Choroid plexus epithelial cell (primary cell): Measurements from ENCODE around the gene ACSM3.

Experiments used
- DNase-seq: peaks from one replicate; pipeline ENCODE4 v3.0.0-alpha.2; 2010; ENCODE audit warnings: low read depth
- H3K4me3 ChIP-seq: 2 replicates; pipeline ENCODE4 v1.5.1; 2011; ENCODE audit warnings: low read depth, mild to moderate bottlenecking, control low read depth, low read length, moderate library complexity
- TF ChIP-seq, protein P1 (sequence below): conservative IDR thresholded peaks from 2 replicates; pipeline ENCODE4 v1.5.1; 2011; ENCODE audit warnings: low read depth, mild to moderate bottlenecking, control low read depth, inconsistent platforms, low read length, moderate library complexity

ACSM3 gene

DNA sequence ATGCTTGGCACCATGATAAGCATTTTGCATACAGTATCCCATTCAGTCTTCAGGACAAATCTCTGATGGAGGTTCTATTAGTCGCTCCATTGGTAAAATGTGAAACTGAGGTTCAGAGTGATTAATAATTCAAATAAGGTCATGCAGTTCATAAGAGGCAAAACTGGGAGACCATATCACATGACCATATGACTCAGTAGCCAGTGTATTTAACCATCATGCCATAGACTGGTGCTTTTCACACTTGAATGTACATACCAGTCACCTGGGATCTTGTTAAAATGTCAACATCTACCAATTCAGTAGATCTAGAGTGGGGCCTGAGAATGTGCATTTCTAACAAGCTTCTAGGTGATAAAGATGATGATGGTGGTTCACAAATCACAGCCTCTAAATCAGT lies 4.3 kb downstream of the ACSM3 start:
- no peak for DNase-seq
- no peak overlapping the region for H3K4me3 ChIP-seq
- TF ChIP-seq, protein P1, sequence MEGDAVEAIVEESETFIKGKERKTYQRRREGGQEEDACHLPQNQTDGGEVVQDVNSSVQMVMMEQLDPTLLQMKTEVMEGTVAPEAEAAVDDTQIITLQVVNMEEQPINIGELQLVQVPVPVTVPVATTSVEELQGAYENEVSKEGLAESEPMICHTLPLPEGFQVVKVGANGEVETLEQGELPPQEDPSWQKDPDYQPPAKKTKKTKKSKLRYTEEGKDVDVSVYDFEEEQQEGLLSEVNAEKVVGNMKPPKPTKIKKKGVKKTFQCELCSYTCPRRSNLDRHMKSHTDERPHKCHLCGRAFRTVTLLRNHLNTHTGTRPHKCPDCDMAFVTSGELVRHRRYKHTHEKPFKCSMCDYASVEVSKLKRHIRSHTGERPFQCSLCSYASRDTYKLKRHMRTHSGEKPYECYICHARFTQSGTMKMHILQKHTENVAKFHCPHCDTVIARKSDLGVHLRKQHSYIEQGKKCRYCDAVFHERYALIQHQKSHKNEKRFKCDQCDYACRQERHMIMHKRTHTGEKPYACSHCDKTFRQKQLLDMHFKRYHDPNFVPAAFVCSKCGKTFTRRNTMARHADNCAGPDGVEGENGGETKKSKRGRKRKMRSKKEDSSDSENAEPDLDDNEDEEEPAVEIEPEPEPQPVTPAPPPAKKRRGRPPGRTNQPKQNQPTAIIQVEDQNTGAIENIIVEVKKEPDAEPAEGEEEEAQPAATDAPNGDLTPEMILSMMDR: no peak

DNA sequence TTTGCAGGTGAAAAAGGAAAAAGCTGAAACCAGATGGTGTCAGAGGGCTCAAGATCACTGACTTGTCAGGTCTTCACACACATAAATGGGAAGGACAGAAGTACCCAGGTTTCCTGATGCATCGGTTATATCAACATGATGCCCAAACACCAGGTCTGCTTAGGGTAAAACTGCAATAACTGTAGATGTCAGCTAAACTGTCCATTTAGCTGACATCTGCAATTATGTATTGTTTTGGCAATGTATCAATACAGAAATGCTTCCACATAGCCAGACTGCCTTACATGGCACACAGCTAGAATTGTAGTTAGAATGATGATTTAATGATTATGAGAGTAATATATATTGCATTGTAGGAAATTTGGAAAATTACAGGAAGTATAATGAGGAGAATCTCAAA lies 5.0 kb downstream of the ACSM3 start:
- TF ChIP-seq, protein P1: no peak
- no peak for DNase-seq
- H3K4me3 ChIP-seq: no peak overlapping the region

DNA sequence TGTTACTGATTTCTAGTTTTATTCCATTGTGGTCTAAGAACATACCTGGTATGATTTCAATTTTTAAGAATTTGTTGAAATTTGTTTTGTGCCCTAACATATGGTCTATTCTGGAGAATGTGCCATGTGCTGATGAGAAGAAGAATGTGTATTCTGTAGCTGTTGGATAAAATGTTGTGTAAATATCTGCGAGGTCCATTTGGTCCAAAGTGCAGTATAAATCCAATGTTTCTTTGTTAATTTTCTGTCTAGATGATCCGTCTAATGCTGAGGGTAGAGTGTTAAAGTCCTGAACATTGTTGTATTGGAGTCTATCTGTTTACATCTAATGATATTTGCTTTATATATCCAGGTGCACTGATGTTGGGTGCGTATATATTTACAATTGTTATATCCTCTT lies 9.9 kb downstream of the ACSM3 start:
- no peak for DNase-seq
- TF ChIP-seq, protein P1: no peak

DNA sequence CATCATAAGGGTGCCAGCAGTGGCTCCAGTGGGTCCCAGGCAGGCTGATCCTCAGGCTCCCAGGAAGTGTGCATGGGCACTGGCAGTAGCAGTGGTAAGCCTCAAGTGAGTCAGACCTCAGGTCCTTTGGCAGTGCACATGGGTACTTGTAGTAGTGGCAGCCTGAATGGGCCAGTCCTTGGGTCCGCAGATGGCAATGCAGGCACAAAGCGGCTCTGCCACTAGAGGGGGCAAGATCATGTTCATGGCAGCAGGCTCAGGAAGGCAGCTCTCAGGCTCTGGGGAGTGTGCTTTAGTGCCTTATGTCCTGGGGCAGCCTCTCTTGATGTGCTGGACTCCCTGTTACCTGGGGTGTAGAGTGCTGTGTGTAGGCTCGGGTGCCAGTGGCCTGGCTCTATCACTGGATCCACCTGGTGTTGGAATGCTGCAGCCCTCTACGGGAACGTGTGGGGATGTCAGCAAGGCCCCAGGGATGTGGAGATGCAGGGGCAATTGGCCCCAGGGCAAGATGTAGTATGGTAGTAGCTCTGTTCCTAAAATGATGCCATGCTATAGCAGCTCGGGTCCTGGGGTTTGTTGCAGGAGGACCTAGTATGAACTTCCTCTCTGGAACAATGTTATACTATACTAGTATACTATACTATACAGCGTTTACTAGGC lies 11.0 kb downstream of the ACSM3 start:
- DNase-seq: peak; percentile 82
- TF ChIP-seq, protein P1: peak; percentile 90

More for the DNA sequence above, 9.9 kb downstream of the ACSM3 start:
- no peak overlapping the region for H3K4me3 ChIP-seq

DNA sequence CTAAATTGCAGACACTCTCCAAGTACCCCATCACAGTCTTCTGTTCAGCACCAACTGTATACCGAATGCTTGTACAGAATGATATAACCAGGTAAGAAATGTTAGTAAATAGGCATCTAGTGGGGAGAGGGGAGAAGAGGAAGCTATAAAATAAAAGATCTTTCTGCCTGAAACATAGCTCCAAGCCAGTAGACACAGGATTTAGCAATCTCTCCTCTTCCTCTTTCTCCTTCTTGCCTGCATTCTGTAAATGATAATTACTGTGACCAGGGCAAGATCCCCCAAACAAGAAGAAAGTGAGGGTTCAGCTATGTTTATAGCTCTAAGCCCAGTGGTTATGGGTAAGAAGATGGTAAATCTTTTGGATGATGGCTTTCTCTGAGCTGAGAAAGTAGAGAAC lies 17.9 kb downstream of the ACSM3 start:
- H3K4me3 ChIP-seq: no peak overlapping the region
- TF ChIP-seq, protein P1: no peak
- DNase-seq: no peak

More for the DNA sequence above, 11.0 kb downstream of the ACSM3 start:
- no peak overlapping the region for H3K4me3 ChIP-seq

DNA sequence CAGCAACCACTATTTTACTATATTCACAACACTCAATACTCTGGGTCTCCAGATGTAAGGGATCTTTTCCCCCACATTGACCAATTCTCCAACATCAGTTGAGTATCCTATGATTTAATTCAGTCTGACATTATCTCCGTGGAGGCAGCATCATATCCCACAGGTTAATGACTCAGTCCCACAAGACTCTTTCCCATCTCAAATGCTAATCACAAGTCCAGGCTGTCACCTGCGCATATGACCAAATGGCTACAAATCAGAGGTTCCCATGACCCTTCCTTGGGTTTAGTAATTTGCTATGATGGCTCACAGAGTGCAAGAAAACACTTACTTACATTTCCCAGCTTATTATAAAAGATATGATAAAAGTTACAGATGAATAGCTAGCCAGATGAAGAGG lies 18.7 kb downstream of the ACSM3 start:
- no peak for DNase-seq
- H3K4me3 ChIP-seq: no peak overlapping the region
- TF ChIP-seq, protein P1: no peak

DNA sequence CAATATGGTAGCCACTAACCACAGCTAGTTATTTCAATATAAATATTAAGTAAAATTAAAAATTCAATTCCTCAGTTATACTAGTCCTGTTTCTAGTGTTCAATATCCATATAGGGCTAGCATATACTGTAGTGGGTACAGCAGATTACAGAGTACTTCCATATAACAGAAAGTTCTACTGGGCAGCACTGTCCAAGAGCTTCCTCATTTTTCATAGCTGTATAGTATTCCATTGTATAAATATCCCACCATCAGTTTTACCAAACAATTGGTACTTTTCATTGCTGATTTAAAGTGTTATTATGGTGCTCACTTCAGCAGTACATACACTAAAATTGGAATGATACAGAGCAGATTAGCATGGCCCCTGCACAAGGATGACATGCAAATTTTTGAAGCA lies 20.4 kb downstream of the ACSM3 start:
- DNase-seq: no peak
- TF ChIP-seq, protein P1: no peak
- no peak overlapping the region for H3K4me3 ChIP-seq
